Calu3 (cell line): ENCODE measurements around the gene RNF17. TPM values are rescaled to one million over a fixed set of nuclear protein-coding genes. Genes with fewer than 3 reads are reported as not detected.

ENCODE experiments used
- BruUV-seq: library from RNA; stranded (reverse); fragments of 400-500 nt; replicated peaks from 2 replicates; lab custom pipeline; 2021; lab: Mats Ljungman, UMichigan
- CTCF ChIA-PET: fragments of 300-600 bp; sonication (Branson Sonifier 250); formaldehyde crosslinking; loops from one replicate; lab custom pipeline; 2022; ENCODE audit warnings: antibody characterized with exemption; lab: Charles Lee
- DNase-seq: peaks from one replicate; pipeline ENCODE4 v3.0.0; 2022
- H3K27ac Mint-ChIP-seq: one replicate; pipeline ENCODE4 v1.8.0; 2022; ENCODE audit warnings: mixed read lengths; ENCODE audit not compliant: unreplicated experiment
- H3K27me3 Mint-ChIP-seq: one replicate; pipeline ENCODE4 v1.8.0; 2022; ENCODE audit warnings: mixed read lengths; ENCODE audit not compliant: unreplicated experiment
- H3K36me3 Mint-ChIP-seq: one replicate; pipeline ENCODE4 v1.8.0; 2022; ENCODE audit warnings: mild to moderate bottlenecking, moderate library complexity, mixed read lengths; ENCODE audit not compliant: insufficient read depth, unreplicated experiment
- H3K4me1 Mint-ChIP-seq: one replicate; pipeline ENCODE4 v1.8.0; 2022; ENCODE audit warnings: mild to moderate bottlenecking, low read depth, mixed read lengths; ENCODE audit not compliant: unreplicated experiment
- H3K4me3 Mint-ChIP-seq: one replicate; pipeline ENCODE4 v1.8.0; 2022; ENCODE audit warnings: mild to moderate bottlenecking, low read depth, moderate library complexity, mixed read lengths; ENCODE audit not compliant: unreplicated experiment
- H3K9me3 Mint-ChIP-seq: one replicate; pipeline ENCODE4 v1.8.0; 2022; ENCODE audit warnings: low read depth, mixed read lengths; ENCODE audit not compliant: unreplicated experiment
- intact Hi-C: fragments of 100-400 bp; cut with micrococcal nuclease; formaldehyde crosslinking; loops from one replicate; pipeline ENCODE4 v1.10.0; 2022; ENCODE audit not compliant: unreplicated experiment
- total RNA-seq: library from RNA; stranded (reverse); gene quantifications from 2 replicates; pipeline ENCODE4 v1.2.3, GENCODE V29; 2022
- TF ChIP-seq, protein P1 (sequence below): fragments of 200-600 bp; IDR thresholded peaks from one replicate; pipeline ENCODE4 v1.8.0; 2022; ENCODE audit warnings: antibody characterized with exemption; ENCODE audit not compliant: unreplicated experiment

Gene RNF17
- total RNA-seq, 1 experiment from 2014 or later = not detected

DNA sequence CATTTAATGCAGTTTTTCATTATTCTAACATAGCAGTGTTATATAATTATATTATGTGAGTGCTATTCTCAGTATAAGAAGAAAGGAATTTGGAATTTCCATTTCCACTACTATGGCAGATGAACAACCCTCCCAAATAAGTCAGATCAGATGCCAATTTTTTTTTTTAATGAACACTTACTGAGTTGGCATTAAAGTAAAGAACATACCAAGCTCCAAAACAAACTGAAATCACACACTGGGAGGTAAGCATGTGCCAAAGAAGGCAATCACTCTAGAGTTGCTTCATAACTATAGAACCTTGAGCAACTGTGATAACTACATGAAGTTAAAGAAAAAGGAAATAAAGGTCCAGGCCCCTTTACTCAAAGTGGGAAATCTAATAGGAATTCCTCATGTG, 90.3 kb downstream of the RNF17 start:
- H3K27ac Mint-ChIP-seq = no peak overlapping the region
- TF ChIP-seq, protein P1, sequence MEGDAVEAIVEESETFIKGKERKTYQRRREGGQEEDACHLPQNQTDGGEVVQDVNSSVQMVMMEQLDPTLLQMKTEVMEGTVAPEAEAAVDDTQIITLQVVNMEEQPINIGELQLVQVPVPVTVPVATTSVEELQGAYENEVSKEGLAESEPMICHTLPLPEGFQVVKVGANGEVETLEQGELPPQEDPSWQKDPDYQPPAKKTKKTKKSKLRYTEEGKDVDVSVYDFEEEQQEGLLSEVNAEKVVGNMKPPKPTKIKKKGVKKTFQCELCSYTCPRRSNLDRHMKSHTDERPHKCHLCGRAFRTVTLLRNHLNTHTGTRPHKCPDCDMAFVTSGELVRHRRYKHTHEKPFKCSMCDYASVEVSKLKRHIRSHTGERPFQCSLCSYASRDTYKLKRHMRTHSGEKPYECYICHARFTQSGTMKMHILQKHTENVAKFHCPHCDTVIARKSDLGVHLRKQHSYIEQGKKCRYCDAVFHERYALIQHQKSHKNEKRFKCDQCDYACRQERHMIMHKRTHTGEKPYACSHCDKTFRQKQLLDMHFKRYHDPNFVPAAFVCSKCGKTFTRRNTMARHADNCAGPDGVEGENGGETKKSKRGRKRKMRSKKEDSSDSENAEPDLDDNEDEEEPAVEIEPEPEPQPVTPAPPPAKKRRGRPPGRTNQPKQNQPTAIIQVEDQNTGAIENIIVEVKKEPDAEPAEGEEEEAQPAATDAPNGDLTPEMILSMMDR = no peak
- H3K36me3 Mint-ChIP-seq = no peaks in the 10 kb centered on the region
- no peak overlapping the region for H3K4me3 Mint-ChIP-seq
- DNase-seq = no peak
- intact Hi-C loops = no loop called here
- no TSS peak for BruUV-seq
- CTCF ChIA-PET = no interaction called here
- no peaks in the 10 kb centered on the region for H3K9me3 Mint-ChIP-seq
- peaks cover 8% of the 10 kb centered on the region for H3K27me3 Mint-ChIP-seq
- no peaks in the 10 kb centered on the region for H3K4me1 Mint-ChIP-seq

DNA sequence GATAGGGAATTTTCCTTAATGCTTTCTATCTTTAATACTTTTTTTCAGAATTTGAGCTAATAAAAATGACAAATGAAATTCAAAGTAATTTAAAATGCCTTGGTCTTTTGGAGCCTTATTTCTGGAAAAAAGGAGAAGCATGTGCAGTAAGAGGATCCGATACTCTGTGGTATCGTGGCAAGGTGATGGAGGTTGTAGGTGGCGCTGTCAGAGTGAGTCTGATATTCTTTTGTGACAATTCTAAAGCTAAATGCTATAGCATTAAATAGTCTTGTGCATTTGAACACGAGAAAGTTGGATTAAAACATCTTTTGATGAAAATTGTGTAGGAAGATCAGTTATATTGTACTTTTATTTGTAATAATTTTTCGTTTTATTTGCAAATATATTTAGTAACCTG, 95.0 kb downstream of the RNF17 start:
- no peak overlapping the region for H3K27ac Mint-ChIP-seq
- H3K4me3 Mint-ChIP-seq = no peak overlapping the region
- H3K4me1 Mint-ChIP-seq = no peaks in the 10 kb centered on the region
- CTCF ChIA-PET = no interaction called here
- TF ChIP-seq, protein P1 = no peak
- no peak for DNase-seq
- intact Hi-C loops = no loop called here
- H3K36me3 Mint-ChIP-seq = no peaks in the 10 kb centered on the region
- no peaks in the 10 kb centered on the region for H3K27me3 Mint-ChIP-seq
- no TSS peak for BruUV-seq
- no peaks in the 10 kb centered on the region for H3K9me3 Mint-ChIP-seq

DNA sequence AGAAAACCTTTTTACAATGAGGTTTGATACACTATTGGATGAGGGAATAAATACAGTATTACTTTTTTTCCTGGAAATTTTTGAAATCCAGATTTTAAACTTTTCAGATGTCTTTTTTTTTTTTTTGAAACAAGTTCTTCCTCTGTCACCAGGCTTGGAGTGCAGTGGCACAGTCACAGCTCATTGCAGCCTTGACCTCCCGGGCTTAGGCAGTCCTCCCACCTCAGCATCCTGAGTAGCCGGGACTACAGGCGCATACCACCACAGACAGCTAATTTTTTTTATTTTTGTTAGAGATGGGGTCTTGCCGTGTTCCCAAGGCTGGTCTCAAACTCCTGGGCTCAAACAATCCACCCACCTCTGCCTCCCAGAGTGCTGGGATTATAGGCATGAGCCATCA, 96.8 kb downstream of the RNF17 start:
- Mint-ChIP-seq H3K36me3 (no peaks in the 10 kb centered on the region), H3K9me3 (no peaks in the 10 kb centered on the region), H3K4me1 (no peaks in the 10 kb centered on the region), H3K27ac (no peak overlapping the region), H3K4me3 (no peak overlapping the region), H3K27me3 (no peaks in the 10 kb centered on the region)
- no TSS peak for BruUV-seq
- intact Hi-C loops = no loop called here
- DNase-seq = no peak
- CTCF ChIA-PET = no interaction called here
- TF ChIP-seq, protein P1 = no peak

DNA sequence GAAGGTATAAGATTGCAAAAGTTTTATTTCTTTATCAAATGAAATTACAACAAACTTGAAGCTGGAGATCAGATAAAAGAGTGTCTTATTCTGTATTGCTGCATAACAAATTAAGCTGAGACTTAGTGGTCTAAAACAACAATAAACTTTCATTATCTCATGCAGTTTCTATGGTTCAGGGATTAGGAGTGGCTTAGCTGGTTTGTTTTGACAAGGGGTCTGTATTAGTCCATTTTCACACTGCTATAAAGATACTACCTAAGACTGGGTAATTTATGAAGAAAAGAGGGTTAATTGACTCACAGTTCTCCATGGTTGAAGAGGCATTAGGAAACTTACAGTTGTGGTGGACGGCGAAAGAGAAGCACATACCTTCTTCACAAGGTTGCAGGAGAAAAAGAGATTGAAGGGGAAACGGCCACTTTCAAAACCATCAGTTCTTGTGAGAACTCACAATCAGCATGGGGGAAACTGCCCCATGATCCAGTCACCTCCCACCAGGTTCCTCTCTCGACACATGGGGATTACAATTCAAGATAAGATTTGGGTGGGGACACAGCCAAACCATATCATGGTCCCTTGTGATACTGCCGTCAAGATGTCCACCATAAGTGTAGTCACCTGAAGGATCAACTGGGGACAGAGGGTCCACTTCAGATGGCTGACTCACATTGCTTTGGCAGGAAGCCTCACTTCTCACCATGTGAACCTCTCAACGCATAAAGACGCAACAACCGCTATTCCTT, 97.8 kb downstream of the RNF17 start:
- intact Hi-C loops = no loop called here
- TF ChIP-seq, protein P1 = no peak
- no peaks in the 10 kb centered on the region for H3K27me3 Mint-ChIP-seq
- H3K36me3 Mint-ChIP-seq = no peaks in the 10 kb centered on the region
- CTCF ChIA-PET = no interaction called here
- H3K4me3 Mint-ChIP-seq = no peak overlapping the region
- H3K27ac Mint-ChIP-seq = no peak overlapping the region
- DNase-seq = no peak
- no peaks in the 10 kb centered on the region for H3K9me3 Mint-ChIP-seq
- no peaks in the 10 kb centered on the region for H3K4me1 Mint-ChIP-seq
- no TSS peak for BruUV-seq
